K562 (cell line): ENCODE results near the gene TSTD2. TPM values are rescaled to one million over a fixed set of nuclear protein-coding genes. Genes with fewer than 3 reads are reported as not detected.
A peak's percentile ranks its signal among the peaks of the same experiment; 100 is the strongest.

Experiments used
- CBX2 ChIP-seq: fragments of 200-600 bp; sonication (generic); IDR thresholded peaks from one replicate; pipeline ENCODE4 v1.6.1; 2012; ENCODE audit warnings: mild to moderate bottlenecking, low read length, inconsistent platforms; ENCODE audit not compliant: insufficient read depth, poor library complexity, severe bottlenecking
- FOXO4 ChIP-seq: fragments of 450-650 bp; formaldehyde crosslinking; IDR thresholded peaks from 2 replicates; pipeline ENCODE4 v1.4.0; 2020; ENCODE audit warnings: mild to moderate bottlenecking, moderate library complexity
- GTF2B ChIP-seq: IDR thresholded peaks from 2 replicates; pipeline ENCODE4 v1.6.1; 2011; ENCODE audit not compliant: insufficient read length; ENCODE audit errors: extremely low read depth
- GTF2F1 ChIP-seq: IDR thresholded peaks from 2 replicates; pipeline ENCODE4 v1.6.1; 2011; ENCODE audit warnings: low read depth, low read length, improper control_type of control experiment
- IRF2 ChIP-seq: sonication (generic); formaldehyde crosslinking; IDR thresholded peaks from 2 replicates; pipeline ENCODE4 v1.8.1; 2022; ENCODE audit warnings: mild to moderate bottlenecking, missing genetic modification reagents
- MYNN ChIP-seq, 2 experiments: sonication (generic); formaldehyde crosslinking in 1 of 2; IDR thresholded peaks; 2 replicates each; pipeline versions ENCODE4 v1.5.0 to v1.6.1; 2016 to 2020; ENCODE audit warnings: antibody characterized with exemption in 1 of 2, missing genetic modification reagents in 1 of 2
- NCOR1 ChIP-seq: fragments of 450-650 bp; IDR thresholded peaks from 2 replicates; pipeline ENCODE4 v1.6.1; 2016; ENCODE audit warnings: mild to moderate bottlenecking, moderate library complexity
- NFIC ChIP-seq: fragments of 450-650 bp; IDR thresholded peaks from 2 replicates; pipeline ENCODE4 v1.6.1; 2017; ENCODE audit warnings: mild to moderate bottlenecking, inconsistent platforms
- NFIX ChIP-seq: fragments of 250-450 bp; sonication (Bioruptor Pico); IDR thresholded peaks from 2 replicates; pipeline ENCODE4 v1.4.0; 2020; ENCODE audit warnings: low read depth, mild to moderate bottlenecking, moderate library complexity
- NKRF ChIP-seq: fragments of 450-650 bp; IDR thresholded peaks from 2 replicates; pipeline ENCODE4 v1.6.1; 2016; ENCODE audit warnings: borderline replicate concordance
- SAFB ChIP-seq: fragments of 200-400 bp; formaldehyde crosslinking; IDR thresholded peaks from 2 replicates; pipeline ENCODE4 v1.6.1; 2017; ENCODE audit warnings: low read depth, low read length, borderline replicate concordance
- SP2 ChIP-seq: IDR thresholded peaks from 2 replicates; pipeline ENCODE4 v1.6.1; 2011; ENCODE audit warnings: mild to moderate bottlenecking, low read depth, low read length, moderate library complexity; ENCODE audit not compliant: poor library complexity, severe bottlenecking; ENCODE audit errors: extremely low read depth
- ZNF217 ChIP-seq: sonication (generic); formaldehyde crosslinking; IDR thresholded peaks from 2 replicates; pipeline ENCODE4 v1.8.0; 2022; ENCODE audit warnings: mild to moderate bottlenecking, missing genetic modification reagents
- ZNF24 ChIP-seq: fragments of 450-650 bp; IDR thresholded peaks from 2 replicates; pipeline ENCODE4 v1.6.1; 2016
- ZNF347 ChIP-seq: fragments of 450-650 bp; formaldehyde crosslinking; IDR thresholded peaks from 2 replicates; pipeline ENCODE4 v1.4.0; 2020; ENCODE audit warnings: low read depth, mild to moderate bottlenecking, moderate library complexity
- ZSCAN32 ChIP-seq: fragments of 450-650 bp; formaldehyde crosslinking; IDR thresholded peaks from 2 replicates; pipeline ENCODE4 v1.4.0; 2020; ENCODE audit warnings: mild to moderate bottlenecking, moderate library complexity
- polyA plus RNA-seq, 8 experiments: library from polyadenylated mRNA; depleted of rRNA in 4 of 8; stranded (reverse) in 5 of 8; unstranded in 3 of 8; fragments of >200 nt; fragmentation: Nextera tagmentation in 2 of 8; fragmentation: Illumina TruSeq in 1 of 8; extraction: Ambion mirVana in 2 of 8; extraction: Trizol in 1 of 8; gene quantifications; 2 replicates each; pipeline versions ENCODE4 v1.2.1 to v1.2.3, GENCODE V29; 2011 to 2014; ENCODE audit warnings: inconsistent platforms in 1 of 8, missing spikeins in 1 of 8
- total RNA-seq, 7 experiments: library from RNA; depleted of rRNA in 6 of 7; stranded (reverse); fragments of >200 nt in 6 of 7; fragmentation: Illumina TruSeq in 2 of 7; extraction: Trizol in 2 of 7; gene quantifications; 2 replicates each; pipeline versions ENCODE4 v1.2.1 to v1.2.3, GENCODE V29; 2011 to 2021; ENCODE audit warnings: low replicate concordance in 1 of 7
- TF ChIP-seq, protein P1 (sequence below): fragments of 250-450 bp; sonication (Bioruptor Pico); IDR thresholded peaks from 2 replicates; pipeline ENCODE4 v1.5.0; 2020; ENCODE audit warnings: mild to moderate bottlenecking, borderline replicate concordance
- TF ChIP-seq, protein P2 (sequence below): IDR thresholded peaks from 2 replicates; pipeline ENCODE4 v1.6.1; 2012; ENCODE audit warnings: low read depth, low read length, improper control_type of control experiment, borderline replicate concordance

Gene TSTD2
- total and polyA plus RNA-seq, 9 of the 15 experiments (the other 6 are each of a cell fraction or from before 2014, with no cell fraction given): 10.1 to 36.7 (median 19.0) TPM

GRCh38 chr9:97632985-97633858 is at the start of gene TSTD2, which contains the start of gene NCBP1 (continued):
- TF ChIP-seq, protein P1, sequence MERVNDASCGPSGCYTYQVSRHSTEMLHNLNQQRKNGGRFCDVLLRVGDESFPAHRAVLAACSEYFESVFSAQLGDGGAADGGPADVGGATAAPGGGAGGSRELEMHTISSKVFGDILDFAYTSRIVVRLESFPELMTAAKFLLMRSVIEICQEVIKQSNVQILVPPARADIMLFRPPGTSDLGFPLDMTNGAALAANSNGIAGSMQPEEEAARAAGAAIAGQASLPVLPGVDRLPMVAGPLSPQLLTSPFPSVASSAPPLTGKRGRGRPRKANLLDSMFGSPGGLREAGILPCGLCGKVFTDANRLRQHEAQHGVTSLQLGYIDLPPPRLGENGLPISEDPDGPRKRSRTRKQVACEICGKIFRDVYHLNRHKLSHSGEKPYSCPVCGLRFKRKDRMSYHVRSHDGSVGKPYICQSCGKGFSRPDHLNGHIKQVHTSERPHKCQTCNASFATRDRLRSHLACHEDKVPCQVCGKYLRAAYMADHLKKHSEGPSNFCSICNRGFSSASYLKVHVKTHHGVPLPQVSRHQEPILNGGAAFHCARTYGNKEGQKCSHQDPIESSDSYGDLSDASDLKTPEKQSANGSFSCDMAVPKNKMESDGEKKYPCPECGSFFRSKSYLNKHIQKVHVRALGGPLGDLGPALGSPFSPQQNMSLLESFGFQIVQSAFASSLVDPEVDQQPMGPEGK (CRISPR knock-in tag): no peak
- TF ChIP-seq IRF2 (no peak), ZNF24 (0 out of 2 replicates have a peak, but pooled peaks have one; percentile 73), NKRF (peak; percentile 85), MYNN (IDR thresholded peaks at IDR 0.05) (no peak), MYNN (CRISPR knock-in tag; IDR thresholded peaks at IDR 0.05) (no peak), ZSCAN32 (CRISPR knock-in tag) (no peak), GTF2B (no peak), ZNF217 (CRISPR knock-in tag) (peak; percentile 74; the same call in 1 of the 2 replicates), NCOR1 (no peak), FOXO4 (CRISPR knock-in tag) (no peak), GTF2F1 (no peak), NFIC (no peak; the same call in 1 of the 2 replicates), NFIX (CRISPR knock-in tag) (no peak), CBX2 (no peak), ZNF347 (CRISPR knock-in tag) (no peak), SP2 (peak; percentile 95), SAFB (no peak)
- TF ChIP-seq, protein P2, sequence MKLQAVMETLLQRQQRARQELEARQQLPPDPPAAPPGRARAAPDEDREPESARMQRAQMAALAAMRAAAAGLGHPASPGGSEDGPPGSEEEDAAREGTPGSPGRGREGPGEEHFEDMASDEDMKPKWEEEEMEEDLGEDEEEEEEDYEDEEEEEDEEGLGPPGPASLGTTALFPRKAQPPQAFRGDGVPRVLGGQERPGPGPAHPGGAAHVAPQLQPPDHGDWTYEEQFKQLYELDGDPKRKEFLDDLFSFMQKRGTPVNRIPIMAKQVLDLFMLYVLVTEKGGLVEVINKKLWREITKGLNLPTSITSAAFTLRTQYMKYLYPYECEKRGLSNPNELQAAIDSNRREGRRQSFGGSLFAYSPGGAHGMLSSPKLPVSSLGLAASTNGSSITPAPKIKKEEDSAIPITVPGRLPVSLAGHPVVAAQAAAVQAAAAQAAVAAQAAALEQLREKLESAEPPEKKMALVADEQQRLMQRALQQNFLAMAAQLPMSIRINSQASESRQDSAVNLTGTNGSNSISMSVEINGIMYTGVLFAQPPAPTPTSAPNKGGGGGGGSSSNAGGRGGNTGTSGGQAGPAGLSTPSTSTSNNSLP: 0 out of 2 replicates have a peak, but pooled peaks have one; percentile 3
